Measurements from ENCODE around the gene C11orf65.

C11orf65 gene

GRCh38 chr11:108467091-108467823 is at the start of gene C11orf65:
Gene C11orf65, minus strand, starts transcription at chr11:108467529. Its CDS starts 5,970 bp downstream, at chr11:108461559.
- peak; percentile 87 for DNase-seq (ENCODE audit: low spot score)
- TF ChIP-seq CTCF (IDR thresholded peaks at IDR 0.05; ENCODE audit: extremely low read depth, insufficient read depth, missing control alignments), result no peak
- in situ Hi-C loops (cut with MboI; ENCODE audit: low pct_unique_long_range_greater_than_20kb, low sequenced_read_pairs, unreplicated experiment), result no loop called here

DNA sequence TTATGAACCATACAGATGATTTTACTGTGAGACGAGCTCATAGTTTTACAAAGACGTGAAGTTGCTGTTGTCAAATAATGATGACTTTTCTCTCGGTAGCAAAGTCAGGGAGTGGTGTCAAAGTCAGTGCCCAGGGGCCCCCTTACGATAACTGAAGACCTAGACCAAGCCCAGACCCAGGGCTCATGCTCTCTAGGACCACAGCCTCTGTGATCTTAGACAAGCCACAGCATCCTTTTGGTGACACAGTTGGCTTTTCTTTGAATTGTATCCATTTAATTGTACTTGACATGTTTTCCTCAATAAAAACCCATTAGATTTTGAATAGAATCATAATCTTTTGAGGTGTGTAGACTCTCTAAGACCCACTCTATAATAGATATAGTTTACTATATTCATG is 48.8 kb upstream of the C11orf65 start:
- in situ Hi-C loops (cut with MboI; ENCODE audit: low pct_unique_long_range_greater_than_20kb, low sequenced_read_pairs, unreplicated experiment), result no loop called here
- TF ChIP-seq CTCF (IDR thresholded peaks at IDR 0.05; ENCODE audit: extremely low read depth, insufficient read depth, missing control alignments), result no peak
- no peak for DNase-seq (ENCODE audit: low spot score)

GRCh38 chr11:108512708-108513107 is 45.4 kb upstream of the C11orf65 start:
- in situ Hi-C loops (cut with MboI; ENCODE audit: low pct_unique_long_range_greater_than_20kb, low sequenced_read_pairs, unreplicated experiment), result no loop called here
- no peak for DNase-seq (ENCODE audit: low spot score)
- no peak for TF ChIP-seq CTCF (IDR thresholded peaks at IDR 0.05; ENCODE audit: extremely low read depth, insufficient read depth, missing control alignments)

- in situ Hi-C loops (cut with MboI; ENCODE audit: low pct_unique_long_range_greater_than_20kb, low sequenced_read_pairs, unreplicated experiment), result no loop called here
- no peak for TF ChIP-seq CTCF (IDR thresholded peaks at IDR 0.05; ENCODE audit: extremely low read depth, insufficient read depth, missing control alignments)
- DNase-seq (ENCODE audit: low spot score), result no peak
Measured at GRCh38 chr11:108511851-108512474, 44.6 kb upstream of the C11orf65 start.

GRCh38 chr11:108508653-108509593 is 41.6 kb upstream of the C11orf65 start:
- in situ Hi-C loops (cut with MboI; ENCODE audit: low pct_unique_long_range_greater_than_20kb, low sequenced_read_pairs, unreplicated experiment), result no loop called here
- TF ChIP-seq CTCF (IDR thresholded peaks at IDR 0.05; ENCODE audit: extremely low read depth, insufficient read depth, missing control alignments), result no peak
- no peak for DNase-seq (ENCODE audit: low spot score)

DNA sequence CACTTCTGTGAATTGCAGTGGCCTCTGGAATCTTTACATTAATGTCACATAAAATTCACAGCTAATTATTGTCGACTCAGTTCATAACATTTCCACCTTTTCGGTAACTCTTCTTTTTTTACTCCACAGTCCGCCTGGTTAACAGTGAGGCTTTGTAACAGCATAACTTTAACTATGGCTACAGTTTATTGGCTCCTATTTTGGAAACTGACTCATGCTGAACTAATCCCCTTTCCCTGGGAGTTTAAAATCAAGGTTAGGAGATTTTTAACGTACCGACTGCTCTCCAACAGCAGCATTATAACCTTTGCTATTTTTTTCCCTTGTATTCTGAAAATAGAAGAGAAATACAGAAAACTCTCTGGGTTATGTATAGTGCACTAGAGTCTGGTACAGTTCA is 34.1 kb upstream of the C11orf65 start:
- in situ Hi-C loops (cut with MboI; ENCODE audit: low pct_unique_long_range_greater_than_20kb, low sequenced_read_pairs, unreplicated experiment), result no loop called here
- DNase-seq (ENCODE audit: low spot score), result no peak
- no peak for TF ChIP-seq CTCF (IDR thresholded peaks at IDR 0.05; ENCODE audit: extremely low read depth, insufficient read depth, missing control alignments)

Measured in GM13977 (cell line).